ENCODE data around the gene INA. TPM values are rescaled to one million over a fixed set of nuclear protein-coding genes. Genes with fewer than 3 reads are reported as not detected.

The INA gene
- total RNA-seq, 1 experiment from 2014 or later, result 14.0 TPM

DNA sequence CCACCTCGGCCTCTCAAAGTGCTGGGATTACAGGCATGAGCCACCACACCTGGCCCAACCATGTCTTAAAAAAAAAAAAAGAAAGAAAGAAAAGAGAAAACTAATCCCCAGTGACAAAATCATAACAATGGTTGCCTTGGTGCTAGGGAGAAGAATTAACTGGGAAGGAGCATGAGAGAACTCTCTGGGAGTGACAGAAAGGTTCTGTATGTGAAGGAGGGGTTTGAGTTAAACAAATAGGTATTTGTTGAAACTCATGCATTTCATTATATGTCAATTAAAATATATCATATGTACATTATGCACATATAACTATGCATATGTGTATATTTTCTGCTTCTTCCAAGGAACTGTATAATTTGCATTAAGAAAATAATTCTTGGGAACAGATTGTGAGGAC lies 33.3 kb downstream of the INA start:
- no peak for DNase-seq
- no peak overlapping the region for H4K8ac ChIP-seq (replicated peaks; ENCODE audit: insufficient read length, low read depth, low read length)
- Mint-ChIP-seq H3K9me3 (no peaks in the 10 kb centered on the region), H3K4me1 (peaks cover 0 to 2% of the 10 kb centered on the region in 2 experiments; a peak in 2 of 4 replicates), H3K4me3 (no peak overlapping the region), H3K36me3 (ENCODE audit: insufficient read depth in 1 of 3, low read depth in 3 of 3) (peaks cover 24 to 65% (median 61%) of the 10 kb centered on the region in 3 experiments; a peak in 6 of 7 replicates), H3K27ac (no peak overlapping the region), H3K27me3 (ENCODE audit: low read depth) (no peaks in the 10 kb centered on the region)
- no peak overlapping the region for H3K9ac ChIP-seq (ENCODE audit: extremely low read depth, insufficient read length, low read length)
- H3K23ac ChIP-seq (ENCODE audit: insufficient read length, low read depth, low read length), result no peak overlapping the region
- H2BK120ac ChIP-seq (ENCODE audit: low read depth, low read length, poor library complexity, severe bottlenecking), result no peak overlapping the region
- H3K14ac ChIP-seq (ENCODE audit: insufficient read depth, low read length), result no peak overlapping the region
- no peak overlapping the region for H3K4ac ChIP-seq (ENCODE audit: low read depth, low read length)
- TF ChIP-seq, protein P1, sequence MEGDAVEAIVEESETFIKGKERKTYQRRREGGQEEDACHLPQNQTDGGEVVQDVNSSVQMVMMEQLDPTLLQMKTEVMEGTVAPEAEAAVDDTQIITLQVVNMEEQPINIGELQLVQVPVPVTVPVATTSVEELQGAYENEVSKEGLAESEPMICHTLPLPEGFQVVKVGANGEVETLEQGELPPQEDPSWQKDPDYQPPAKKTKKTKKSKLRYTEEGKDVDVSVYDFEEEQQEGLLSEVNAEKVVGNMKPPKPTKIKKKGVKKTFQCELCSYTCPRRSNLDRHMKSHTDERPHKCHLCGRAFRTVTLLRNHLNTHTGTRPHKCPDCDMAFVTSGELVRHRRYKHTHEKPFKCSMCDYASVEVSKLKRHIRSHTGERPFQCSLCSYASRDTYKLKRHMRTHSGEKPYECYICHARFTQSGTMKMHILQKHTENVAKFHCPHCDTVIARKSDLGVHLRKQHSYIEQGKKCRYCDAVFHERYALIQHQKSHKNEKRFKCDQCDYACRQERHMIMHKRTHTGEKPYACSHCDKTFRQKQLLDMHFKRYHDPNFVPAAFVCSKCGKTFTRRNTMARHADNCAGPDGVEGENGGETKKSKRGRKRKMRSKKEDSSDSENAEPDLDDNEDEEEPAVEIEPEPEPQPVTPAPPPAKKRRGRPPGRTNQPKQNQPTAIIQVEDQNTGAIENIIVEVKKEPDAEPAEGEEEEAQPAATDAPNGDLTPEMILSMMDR (conservative IDR thresholded peaks at IDR 0.05), result no peak
- H4K91ac ChIP-seq (ENCODE audit: insufficient read length, low read depth, low read length), result no peak overlapping the region
- no peak overlapping the region for H2BK20ac ChIP-seq (ENCODE audit: low read depth, low read length, poor library complexity, severe bottlenecking)
- no peak overlapping the region for H3K27ac ChIP-seq (ENCODE audit: insufficient read length, low read depth, low read length)
- H3T11ph ChIP-seq (ENCODE audit: low read length), result no peak overlapping the region
- no peaks in the 10 kb centered on the region for H3K79me2 ChIP-seq (ENCODE audit: insufficient read depth, low read length)
- H3K79me1 ChIP-seq (ENCODE audit: insufficient read depth, low read depth, low read length, poor library complexity, severe bottlenecking), result no peaks in the 10 kb centered on the region
- no peaks in the 10 kb centered on the region for H3K4me1 ChIP-seq (ENCODE audit: insufficient read depth, low read length)
- H4K5ac ChIP-seq (ENCODE audit: insufficient read length, low read depth, low read length), result no peak overlapping the region
- no peaks in the 10 kb centered on the region for H3K9me3 ChIP-seq (ENCODE audit: control insufficient read depth, low read depth, low read length)
- no peak overlapping the region for H2BK15ac ChIP-seq (ENCODE audit: low read depth, low read length)
- H4K20me1 ChIP-seq (ENCODE audit: control insufficient read depth, insufficient read depth, insufficient read length), result no peaks in the 10 kb centered on the region
- no peaks in the 10 kb centered on the region for H3K27me3 ChIP-seq (ENCODE audit: insufficient read depth, low read length)
- H3K56ac ChIP-seq (ENCODE audit: insufficient read length, low read depth, low read length), result no peak overlapping the region
- H3K4me2 ChIP-seq (ENCODE audit: insufficient read depth, insufficient read length, low read length), result no peak overlapping the region
- H2AK5ac ChIP-seq (ENCODE audit: insufficient read length, low read length), result no peak overlapping the region
- H2BK5ac ChIP-seq (ENCODE audit: insufficient read length, low read length), result no peak overlapping the region
- no peaks in the 10 kb centered on the region for H3K23me2 ChIP-seq (ENCODE audit: insufficient read length, low read depth, low read length, poor library complexity, severe bottlenecking)
- H3K18ac ChIP-seq (ENCODE audit: insufficient read length, low read depth, low read length), result no peak overlapping the region
- no peak overlapping the region for H2AFZ ChIP-seq (ENCODE audit: low read length)
- WGBS (ENCODE audit: extremely low coverage, insufficient read length, low lambda C conversion rate), result no CpG with 5 or more reads among the region's 1 CpG
- no peak overlapping the region for H2BK12ac ChIP-seq (ENCODE audit: insufficient read length, low read depth, low read length)
